Measurements from ENCODE around the gene CADPS2. TPM values are rescaled to one million over a fixed set of nuclear protein-coding genes. Genes with fewer than 3 reads are reported as not detected.

Gene CADPS2
- total and polyA plus RNA-seq, 4 experiments from 2014 or later: not detected

DNA sequence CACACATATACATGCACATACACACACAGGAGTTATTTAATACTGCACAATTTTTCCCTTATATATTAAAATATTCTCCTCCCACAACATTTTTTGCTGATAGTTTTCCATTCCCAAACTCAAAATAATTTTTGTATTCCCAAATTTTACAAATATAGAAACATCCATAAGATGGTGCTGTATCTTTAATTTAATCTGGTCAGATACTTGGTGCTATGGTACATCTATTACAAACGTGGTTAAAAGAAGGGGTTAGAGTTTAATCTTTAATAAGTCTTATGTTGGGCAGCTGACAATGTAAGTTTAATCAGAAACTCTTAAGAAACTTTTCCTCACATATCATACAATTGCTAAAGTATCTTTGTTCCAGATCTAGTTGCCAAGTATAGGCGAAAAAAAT, 10.2 kb upstream of the CADPS2 start:
- DNase-seq: no peak
- Histone ChIP-seq H3K4me1 (ENCODE audit: insufficient read depth, low read length) (no peaks in the 10 kb centered on the region), H3K9me3 (ENCODE audit: control insufficient read depth in 1 of 2, low read length in 2 of 2) (no peaks in the 10 kb centered on the region), H3K4me3 (ENCODE audit: low read length in 2 of 2) (no peak overlapping the region), H3K27ac (ENCODE audit: low read depth, low read length) (no peak overlapping the region), H3K36me3 (ENCODE audit: insufficient read depth, low read length) (no peaks in the 10 kb centered on the region), H3K27me3 (ENCODE audit: insufficient read depth, low read length) (no peaks in the 10 kb centered on the region)
- peaks cover 0 to 4% (median 0%) of the 10 kb centered on the region in 8 donors for H3K9me3 Mint-ChIP-seq
- POLR2A ChIA-PET (ENCODE audit: partially characterized antibody): no interaction called here
- no peak overlapping the region for H3K4me3 Mint-ChIP-seq
- no peaks in the 10 kb centered on the region for H3K27me3 Mint-ChIP-seq
- H3K4me1 Mint-ChIP-seq: no peaks in the 10 kb centered on the region
- H3K36me3 Mint-ChIP-seq: no peaks in the 10 kb centered on the region
- intact Hi-C loops (cut with micrococcal nuclease): no loop called here
- no peak overlapping the region for H3K27ac Mint-ChIP-seq
- CTCF ChIA-PET (ENCODE audit: partially characterized antibody): no interaction called here

GRCh38 chr7:122893486-122893885, 7.2 kb upstream of the CADPS2 start:
- H3K27ac Mint-ChIP-seq: no peak overlapping the region
- Histone ChIP-seq H3K27ac (ENCODE audit: low read depth, low read length) (no peak overlapping the region), H3K9me3 (ENCODE audit: control insufficient read depth in 1 of 2, low read length in 2 of 2) (no peaks in the 10 kb centered on the region), H3K36me3 (ENCODE audit: insufficient read depth, low read length) (no peaks in the 10 kb centered on the region), H3K4me3 (ENCODE audit: low read length in 2 of 2) (no peak overlapping the region), H3K27me3 (ENCODE audit: insufficient read depth, low read length) (no peaks in the 10 kb centered on the region), H3K4me1 (ENCODE audit: insufficient read depth, low read length) (no peaks in the 10 kb centered on the region)
- CTCF ChIA-PET (ENCODE audit: partially characterized antibody): no interaction called here
- H3K4me3 Mint-ChIP-seq: no peak overlapping the region
- no peaks in the 10 kb centered on the region for H3K4me1 Mint-ChIP-seq
- no peak for DNase-seq
- intact Hi-C loops (cut with micrococcal nuclease): no loop called here
- peaks cover 0 to 3% (median 0%) of the 10 kb centered on the region in 8 donors for H3K9me3 Mint-ChIP-seq
- H3K36me3 Mint-ChIP-seq: no peaks in the 10 kb centered on the region
- POLR2A ChIA-PET (ENCODE audit: partially characterized antibody): no interaction called here
- peaks cover 0 to 4% of the 10 kb centered on the region in 2 donors for H3K27me3 Mint-ChIP-seq

DNA sequence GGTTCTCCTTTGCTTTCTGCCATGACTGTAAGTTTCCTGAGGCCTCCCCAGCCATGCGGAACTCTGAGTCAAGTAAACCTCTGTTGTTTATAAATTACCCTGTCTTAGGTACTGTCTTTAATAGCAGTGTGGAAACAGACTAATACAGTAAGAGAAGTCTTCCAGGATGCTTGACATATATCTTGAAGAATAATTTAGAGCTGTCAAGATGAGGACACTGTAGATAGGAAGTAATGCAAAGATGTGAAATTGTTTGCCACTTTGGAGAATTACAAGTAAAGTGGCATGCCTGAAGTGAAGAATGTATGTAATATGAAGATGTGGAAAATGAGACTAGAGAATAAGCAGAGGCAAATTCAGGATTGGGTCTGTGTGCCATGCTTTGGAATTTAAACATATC, 2.9 kb upstream of the CADPS2 start:
- DNase-seq: no peak
- Mint-ChIP-seq H3K36me3 (no peaks in the 10 kb centered on the region), H3K4me3 (no peak overlapping the region), H3K4me1 (peaks cover 1 to 10% (median 5%) of the 10 kb centered on the region in 4 donors), H3K27me3 (peaks cover 22 to 27% of the 10 kb centered on the region in 2 donors), H3K9me3 (peaks cover 0 to 17% (median 1%) of the 10 kb centered on the region in 8 donors), H3K27ac (no peak overlapping the region)
- no peak overlapping the region for H3K27ac ChIP-seq (ENCODE audit: low read depth, low read length)
- ChIA-PET CTCF (ENCODE audit: partially characterized antibody) (no interaction called here), POLR2A (ENCODE audit: partially characterized antibody) (no interaction called here)
- intact Hi-C loops (cut with micrococcal nuclease): no loop called here
- H3K4me3 ChIP-seq (ENCODE audit: low read length in 2 of 2): no peak overlapping the region
- H3K27me3 ChIP-seq (ENCODE audit: insufficient read depth, low read length): peaks cover 16% of the 10 kb centered on the region
- no peaks in the 10 kb centered on the region for H3K4me1 ChIP-seq (ENCODE audit: insufficient read depth, low read length)
- H3K36me3 ChIP-seq (ENCODE audit: insufficient read depth, low read length): no peaks in the 10 kb centered on the region
- H3K9me3 ChIP-seq (ENCODE audit: control insufficient read depth in 1 of 2, low read length in 2 of 2): no peaks in the 10 kb centered on the region

- Mint-ChIP-seq H3K4me1 (peaks cover 1 to 10% (median 5%) of the 10 kb centered on the region in 4 donors), H3K27ac (no peak overlapping the region), H3K4me3 (no peak overlapping the region), H3K27me3 (peaks cover 25 to 32% of the 10 kb centered on the region in 2 donors), H3K9me3 (peaks cover 0 to 17% (median 1%) of the 10 kb centered on the region in 8 donors), H3K36me3 (no peaks in the 10 kb centered on the region)
- no peak for DNase-seq
- POLR2A ChIA-PET (ENCODE audit: partially characterized antibody): no interaction called here
- H3K4me1 ChIP-seq (ENCODE audit: insufficient read depth, low read length): no peaks in the 10 kb centered on the region
- H3K27me3 ChIP-seq (ENCODE audit: insufficient read depth, low read length): peaks cover 16% of the 10 kb centered on the region
- no peaks in the 10 kb centered on the region for H3K9me3 ChIP-seq (ENCODE audit: control insufficient read depth in 1 of 2, low read length in 2 of 2)
- H3K4me3 ChIP-seq (ENCODE audit: low read length in 2 of 2): no peak overlapping the region
- intact Hi-C loops (cut with micrococcal nuclease): no loop called here
- no peaks in the 10 kb centered on the region for H3K36me3 ChIP-seq (ENCODE audit: insufficient read depth, low read length)
- no peak overlapping the region for H3K27ac ChIP-seq (ENCODE audit: low read depth, low read length)
- CTCF ChIA-PET (ENCODE audit: partially characterized antibody): no interaction called here
Measured at GRCh38 chr7:122887848-122888247, 1.6 kb upstream of the CADPS2 start.

- DNase-seq: no peak
- Histone ChIP-seq H3K27ac (ENCODE audit: low read depth, low read length) (no peak overlapping the region), H3K36me3 (ENCODE audit: insufficient read depth, low read length) (no peaks in the 10 kb centered on the region), H3K4me1 (ENCODE audit: insufficient read depth, low read length) (no peaks in the 10 kb centered on the region), H3K4me3 (ENCODE audit: low read length in 2 of 2) (no peak overlapping the region), H3K9me3 (ENCODE audit: control insufficient read depth in 1 of 2, low read length in 2 of 2) (no peaks in the 10 kb centered on the region), H3K27me3 (ENCODE audit: insufficient read depth, low read length) (peaks cover 16% of the 10 kb centered on the region)
- Mint-ChIP-seq H3K27me3 (peaks cover 25 to 32% of the 10 kb centered on the region in 2 donors), H3K27ac (peak overlapping the region in 1 of 7 donors; percentile 57), H3K36me3 (no peaks in the 10 kb centered on the region), H3K4me3 (peak overlapping the region in 6 of 8 donors; percentile 13 to 68 (median 46)), H3K9me3 (peaks cover 0 to 17% (median 2%) of the 10 kb centered on the region in 8 donors), H3K4me1 (peaks cover 1 to 10% (median 5%) of the 10 kb centered on the region in 4 donors)
- ChIA-PET POLR2A (ENCODE audit: partially characterized antibody) (no interaction called here), CTCF (ENCODE audit: partially characterized antibody) (no interaction called here)
- intact Hi-C loops (cut with micrococcal nuclease): no loop called here
Measured at GRCh38 chr7:122887198-122887597, 938 bp upstream of the CADPS2 start.

DNA sequence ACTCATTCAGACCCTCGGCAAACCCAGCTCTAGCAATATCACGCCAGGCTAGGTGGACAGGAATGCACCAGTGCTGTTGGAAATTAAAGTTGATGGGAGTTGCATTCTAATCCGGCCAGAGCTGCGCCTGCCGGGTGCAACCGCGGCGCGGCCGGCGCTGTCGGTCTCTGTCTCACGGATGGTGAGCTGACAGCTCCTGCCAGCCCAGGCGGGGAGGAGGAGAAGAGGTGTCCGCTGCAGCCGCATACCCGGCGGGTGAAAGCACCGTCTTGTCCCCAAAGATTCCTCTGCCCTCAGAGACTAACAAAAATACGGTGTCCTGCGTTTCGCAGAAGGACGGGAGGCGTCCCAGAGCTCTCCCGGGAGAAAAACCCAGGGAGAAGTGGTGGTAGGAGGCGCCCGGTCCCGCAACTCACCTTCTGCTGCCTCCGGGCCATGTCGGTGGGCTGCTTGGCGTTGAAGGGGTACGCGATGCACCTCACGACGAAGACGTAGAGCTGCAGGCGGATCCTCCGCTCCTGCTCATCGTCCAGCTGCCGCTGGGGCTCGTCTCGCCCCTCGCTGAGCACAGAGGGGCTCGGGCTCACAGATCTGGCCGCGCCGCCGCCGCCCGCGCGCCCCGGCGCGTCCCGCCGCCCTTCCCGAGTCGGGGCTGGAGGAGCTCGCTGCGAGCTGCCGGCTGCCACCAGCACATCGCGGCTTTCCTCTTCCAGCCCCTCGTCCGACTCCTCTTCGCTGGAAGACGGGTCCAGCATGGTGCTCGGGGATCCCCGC, 490 bp downstream of the CADPS2 start:
- Mint-ChIP-seq H3K4me3 (peak overlapping the region in 3 of 8 donors; percentile 17 to 55 (median 47)), H3K9me3 (peaks cover 0 to 17% (median 1%) of the 10 kb centered on the region in 8 donors), H3K4me1 (peaks cover 1 to 10% (median 5%) of the 10 kb centered on the region in 4 donors), H3K27me3 (peaks cover 25 to 32% of the 10 kb centered on the region in 2 donors), H3K36me3 (no peaks in the 10 kb centered on the region), H3K27ac (no peak overlapping the region)
- Histone ChIP-seq H3K27ac (ENCODE audit: low read depth, low read length) (no peak overlapping the region), H3K4me1 (ENCODE audit: insufficient read depth, low read length) (no peaks in the 10 kb centered on the region), H3K4me3 (ENCODE audit: low read length in 2 of 2) (no peak overlapping the region), H3K36me3 (ENCODE audit: insufficient read depth, low read length) (no peaks in the 10 kb centered on the region), H3K27me3 (ENCODE audit: insufficient read depth, low read length) (peaks cover 16% of the 10 kb centered on the region), H3K9me3 (ENCODE audit: control insufficient read depth in 1 of 2, low read length in 2 of 2) (no peaks in the 10 kb centered on the region)
- POLR2A ChIA-PET (ENCODE audit: partially characterized antibody): no interaction called here
- no peak for DNase-seq
- intact Hi-C loops (cut with micrococcal nuclease): no loop called here
- CTCF ChIA-PET (ENCODE audit: partially characterized antibody): no interaction called here

GRCh38 chr7:122884186-122884585, 2.1 kb downstream of the CADPS2 start:
- Mint-ChIP-seq H3K27me3 (peaks cover 25 to 31% of the 10 kb centered on the region in 2 donors), H3K27ac (no peak overlapping the region), H3K4me1 (peaks cover 1 to 10% (median 5%) of the 10 kb centered on the region in 4 donors), H3K4me3 (no peak overlapping the region), H3K9me3 (peaks cover 0 to 17% (median under 1%) of the 10 kb centered on the region in 8 donors), H3K36me3 (no peaks in the 10 kb centered on the region)
- Histone ChIP-seq H3K4me1 (ENCODE audit: insufficient read depth, low read length) (no peaks in the 10 kb centered on the region), H3K36me3 (ENCODE audit: insufficient read depth, low read length) (no peaks in the 10 kb centered on the region), H3K4me3 (ENCODE audit: low read length in 2 of 2) (no peak overlapping the region), H3K27me3 (ENCODE audit: insufficient read depth, low read length) (peaks cover 16% of the 10 kb centered on the region), H3K27ac (ENCODE audit: low read depth, low read length) (no peak overlapping the region), H3K9me3 (ENCODE audit: control insufficient read depth in 1 of 2, low read length in 2 of 2) (no peaks in the 10 kb centered on the region)
- intact Hi-C loops (cut with micrococcal nuclease): no loop called here
- POLR2A ChIA-PET (ENCODE audit: partially characterized antibody): no interaction called here
- CTCF ChIA-PET (ENCODE audit: partially characterized antibody): no interaction called here
- DNase-seq: no peak
